ENCODE data around the gene CRYBB1. TPM values are rescaled to one million over a fixed set of nuclear protein-coding genes. Genes with fewer than 3 reads are reported as not detected.

The CRYBB1 gene
- 0.55 TPM for total RNA-seq
- long read RNA-seq, partial matches to known transcripts = 0 of 1 reads
- long read RNA-seq, other reads (novel, unspliced or antisense) = 0 of 1 reads

GRCh38 chr22:26617271-26618199 lies at the start of gene CRYBB1:
Gene CRYBB1, minus strand, starts transcription at chr22:26618027. Its CDS starts 1,708 bp downstream, at chr22:26616319.
- intact Hi-C loops (cut with DNase I) = no loop called here
- Histone ChIP-seq H3K4me1 (peaks cover 2% of the 10 kb centered on the region), H3K4me3 (no peak within 1 kb of the TSS), H3K27me3 (no peaks in the 10 kb centered on the region), H3K9me3 (no peaks in the 10 kb centered on the region), H3K27ac (peak within 1 kb of the TSS; percentile 30), H3K36me3 (no peaks in the 10 kb centered on the region)
- ATAC-seq = peak; percentile 50
- TF ChIP-seq, protein P1, sequence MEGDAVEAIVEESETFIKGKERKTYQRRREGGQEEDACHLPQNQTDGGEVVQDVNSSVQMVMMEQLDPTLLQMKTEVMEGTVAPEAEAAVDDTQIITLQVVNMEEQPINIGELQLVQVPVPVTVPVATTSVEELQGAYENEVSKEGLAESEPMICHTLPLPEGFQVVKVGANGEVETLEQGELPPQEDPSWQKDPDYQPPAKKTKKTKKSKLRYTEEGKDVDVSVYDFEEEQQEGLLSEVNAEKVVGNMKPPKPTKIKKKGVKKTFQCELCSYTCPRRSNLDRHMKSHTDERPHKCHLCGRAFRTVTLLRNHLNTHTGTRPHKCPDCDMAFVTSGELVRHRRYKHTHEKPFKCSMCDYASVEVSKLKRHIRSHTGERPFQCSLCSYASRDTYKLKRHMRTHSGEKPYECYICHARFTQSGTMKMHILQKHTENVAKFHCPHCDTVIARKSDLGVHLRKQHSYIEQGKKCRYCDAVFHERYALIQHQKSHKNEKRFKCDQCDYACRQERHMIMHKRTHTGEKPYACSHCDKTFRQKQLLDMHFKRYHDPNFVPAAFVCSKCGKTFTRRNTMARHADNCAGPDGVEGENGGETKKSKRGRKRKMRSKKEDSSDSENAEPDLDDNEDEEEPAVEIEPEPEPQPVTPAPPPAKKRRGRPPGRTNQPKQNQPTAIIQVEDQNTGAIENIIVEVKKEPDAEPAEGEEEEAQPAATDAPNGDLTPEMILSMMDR (IDR thresholded peaks at IDR 0.05) = no peak
- no peak for DNase-seq

- DNase-seq = no peak
- no peak overlapping the region for H3K4me3 ChIP-seq
- TF ChIP-seq, protein P1 (IDR thresholded peaks at IDR 0.05) = no peak
- no peaks in the 10 kb centered on the region for H3K9me3 ChIP-seq
- H3K4me1 ChIP-seq = peaks cover 15% of the 10 kb centered on the region
- H3K36me3 ChIP-seq = no peaks in the 10 kb centered on the region
- no peaks in the 10 kb centered on the region for H3K27me3 ChIP-seq
- no peak for ATAC-seq
- H3K27ac ChIP-seq = no peak overlapping the region
- intact Hi-C loops (cut with DNase I) = no loop called here
These were observed 49.3 kb upstream of the CRYBB1 start for GRCh38 chr22:26667140-26667539.

GRCh38 chr22:26665813-26666231 lies 48.0 kb upstream of the CRYBB1 start:
- Histone ChIP-seq H3K27me3 (peaks cover 5% of the 10 kb centered on the region), H3K9me3 (no peaks in the 10 kb centered on the region), H3K4me3 (no peak overlapping the region), H3K4me1 (peaks cover 2% of the 10 kb centered on the region), H3K36me3 (no peaks in the 10 kb centered on the region), H3K27ac (no peak overlapping the region)
- DNase-seq (no peak), ATAC-seq (no peak)
- TF ChIP-seq, protein P1 (IDR thresholded peaks at IDR 0.05) = no peak
- intact Hi-C loops (cut with DNase I) = no loop called here

DNA sequence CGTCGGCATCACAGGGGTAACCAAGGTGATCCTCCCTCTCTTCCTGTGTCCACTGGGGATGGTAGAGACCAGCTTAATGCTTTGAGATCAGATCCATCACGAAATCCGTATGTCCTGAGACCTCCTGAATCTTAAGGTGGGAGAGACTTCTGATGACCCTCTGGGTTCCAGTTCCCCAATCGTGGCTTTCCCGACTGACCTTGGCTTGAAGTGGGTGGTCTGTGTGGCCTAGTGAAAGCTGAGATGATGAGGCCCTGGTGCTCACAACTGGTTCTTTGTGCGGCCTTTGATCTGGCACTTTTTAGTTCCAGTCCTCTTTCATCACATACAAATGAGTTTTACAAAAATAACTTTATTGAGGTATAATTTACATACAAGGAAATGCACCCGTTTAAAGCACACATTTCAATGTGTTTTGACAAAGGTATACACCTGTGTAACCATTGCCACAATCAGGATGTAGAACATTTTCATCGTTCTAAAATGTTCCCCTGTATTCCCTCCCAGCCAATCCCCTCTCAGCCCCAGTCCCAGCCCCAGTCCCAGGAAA lies 45.6 kb upstream of the CRYBB1 start:
- Histone ChIP-seq H3K4me1 (peaks cover 9% of the 10 kb centered on the region), H3K9me3 (no peaks in the 10 kb centered on the region), H3K36me3 (no peaks in the 10 kb centered on the region), H3K4me3 (no peak overlapping the region), H3K27ac (no peak overlapping the region), H3K27me3 (peaks cover 15% of the 10 kb centered on the region)
- intact Hi-C loops (cut with DNase I) = no loop called here
- TF ChIP-seq, protein P1 (IDR thresholded peaks at IDR 0.05) = no peak
- no peak for ATAC-seq
- DNase-seq = no peak

DNA sequence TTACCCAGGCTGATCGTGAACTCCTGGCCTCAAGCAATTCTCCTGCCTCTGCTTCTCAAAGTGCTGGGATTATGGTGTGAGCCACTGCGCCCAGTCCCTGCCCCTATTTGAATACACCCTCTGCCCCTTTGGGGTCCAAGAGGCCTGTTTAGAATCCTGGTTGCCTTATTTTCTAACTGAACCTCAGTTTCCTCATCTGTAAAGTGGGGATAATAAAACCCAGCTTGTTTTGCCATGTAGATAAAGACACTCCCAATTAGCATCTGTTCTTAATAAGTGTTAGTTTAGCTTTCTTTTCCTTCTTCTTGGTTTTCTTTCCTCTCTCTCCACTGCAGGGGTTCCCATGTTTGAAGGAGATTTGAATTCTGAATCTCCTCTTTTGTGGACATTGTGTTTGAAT lies 44.3 kb upstream of the CRYBB1 start:
- peaks cover 28% of the 10 kb centered on the region for H3K27me3 ChIP-seq
- TF ChIP-seq, protein P1 (IDR thresholded peaks at IDR 0.05) = no peak
- no peak for ATAC-seq

More for the DNA sequence above, 44.3 kb upstream of the CRYBB1 start:
- H3K4me1 ChIP-seq = peaks cover 17% of the 10 kb centered on the region
- H3K4me3 ChIP-seq = no peak overlapping the region
- no peaks in the 10 kb centered on the region for H3K36me3 ChIP-seq
- no peaks in the 10 kb centered on the region for H3K9me3 ChIP-seq
- DNase-seq = no peak
- H3K27ac ChIP-seq = no peak overlapping the region
- intact Hi-C loops (cut with DNase I) = no loop called here
